OCI-LY1 (cell line): ENCODE measurements around the gene UNC5A.

Source experiments
- H2AFZ ChIP-seq: fragments of 200-600 bp; sonication (generic), shearing (Covaris generic); 2 replicates; pipeline ENCODE4 v1.6.0; 2014; ENCODE audit warnings: antibody characterized with exemption, mild to moderate bottlenecking, low read length
- H3F3A ChIP-seq: fragments of 200-600 bp; sonication (generic), shearing (Covaris generic); 2 replicates; pipeline ENCODE4 v1.6.0; 2014; ENCODE audit warnings: mild to moderate bottlenecking, antibody characterized with exemption, low read length, moderate library complexity; ENCODE audit not compliant: insufficient read depth
- H3K27ac ChIP-seq: fragments of 200-600 bp; sonication (generic); 2 replicates; pipeline ENCODE4 v1.5.1; 2014; ENCODE audit warnings: low read length, mixed run types, mild to moderate bottlenecking, low read depth; ENCODE audit not compliant: poor library complexity, severe bottlenecking
- H3K27me3 ChIP-seq: fragments of 200-600 bp; sonication (generic); 2 replicates; pipeline ENCODE4 v1.6.0; 2014; ENCODE audit warnings: antibody characterized with exemption, mild to moderate bottlenecking, low read length, moderate library complexity; ENCODE audit not compliant: insufficient read depth
- H3K36me3 ChIP-seq: fragments of 200-600 bp; sonication (generic); 2 replicates; pipeline ENCODE4 v1.6.1; 2014; ENCODE audit warnings: mild to moderate bottlenecking, antibody characterized with exemption, low read length, moderate library complexity, mixed read lengths; ENCODE audit not compliant: insufficient read depth
- H3K4me1 ChIP-seq: fragments of 200-600 bp; sonication (generic); 2 replicates; pipeline ENCODE4 v1.5.1; 2014; ENCODE audit warnings: mild to moderate bottlenecking, low read length, moderate library complexity; ENCODE audit not compliant: insufficient read depth, severe bottlenecking
- H3K4me2 ChIP-seq: fragments of 200-600 bp; sonication (generic), shearing (Covaris generic); 2 replicates; pipeline ENCODE4 v1.6.1; 2014; ENCODE audit warnings: low read length
- H3K4me3 ChIP-seq: fragments of 200-600 bp; sonication (generic); 2 replicates; pipeline ENCODE4 v1.5.1; 2014; ENCODE audit warnings: low read length, low read depth, mild to moderate bottlenecking, mixed read lengths; ENCODE audit not compliant: poor library complexity, severe bottlenecking
- H3K79me2 ChIP-seq: fragments of 200-600 bp; shearing (Covaris generic); 2 replicates; pipeline ENCODE4 v1.6.1; 2016; ENCODE audit warnings: mixed run types, low read length, mixed read lengths; ENCODE audit not compliant: insufficient read depth
- H3K9ac ChIP-seq: fragments of 200-600 bp; sonication (generic), shearing (Covaris generic); 2 replicates; pipeline ENCODE4 v1.6.1; 2014; ENCODE audit warnings: mild to moderate bottlenecking, low read length, mixed read lengths
- H3K9me2 ChIP-seq: fragments of 200-600 bp; sonication (generic), shearing (Covaris generic); 2 replicates; pipeline ENCODE4 v1.6.1; 2014; ENCODE audit warnings: low read depth, mild to moderate bottlenecking, low read length, mixed read lengths
- H3K9me3 ChIP-seq: fragments of 200-600 bp; shearing (Covaris generic); 2 replicates; pipeline ENCODE4 v1.6.1; 2014; ENCODE audit warnings: low read length, mixed read lengths
- H4K20me1 ChIP-seq: fragments of 200-600 bp; sonication (generic), shearing (Covaris generic); 2 replicates; pipeline ENCODE4 v1.6.0; 2016; ENCODE audit warnings: mild to moderate bottlenecking, low read length; ENCODE audit not compliant: insufficient read depth
- EZH2 ChIP-seq: fragments of 200-600 bp; sonication (generic), shearing (Covaris generic); IDR thresholded peaks from 2 replicates; pipeline ENCODE4 v1.8.0; 2017; ENCODE audit warnings: borderline replicate concordance, mixed run types, mild to moderate bottlenecking, antibody characterized with exemption, low read length, moderate library complexity, mixed read lengths
- TF ChIP-seq, protein P1 (sequence below): fragments of 200-600 bp; sonication (generic), shearing (Covaris generic); IDR thresholded peaks from 2 replicates; pipeline ENCODE4 v1.5.1; 2017; ENCODE audit warnings: mild to moderate bottlenecking, antibody characterized with exemption, low read length, moderate library complexity, mixed read lengths

The UNC5A gene

DNA sequence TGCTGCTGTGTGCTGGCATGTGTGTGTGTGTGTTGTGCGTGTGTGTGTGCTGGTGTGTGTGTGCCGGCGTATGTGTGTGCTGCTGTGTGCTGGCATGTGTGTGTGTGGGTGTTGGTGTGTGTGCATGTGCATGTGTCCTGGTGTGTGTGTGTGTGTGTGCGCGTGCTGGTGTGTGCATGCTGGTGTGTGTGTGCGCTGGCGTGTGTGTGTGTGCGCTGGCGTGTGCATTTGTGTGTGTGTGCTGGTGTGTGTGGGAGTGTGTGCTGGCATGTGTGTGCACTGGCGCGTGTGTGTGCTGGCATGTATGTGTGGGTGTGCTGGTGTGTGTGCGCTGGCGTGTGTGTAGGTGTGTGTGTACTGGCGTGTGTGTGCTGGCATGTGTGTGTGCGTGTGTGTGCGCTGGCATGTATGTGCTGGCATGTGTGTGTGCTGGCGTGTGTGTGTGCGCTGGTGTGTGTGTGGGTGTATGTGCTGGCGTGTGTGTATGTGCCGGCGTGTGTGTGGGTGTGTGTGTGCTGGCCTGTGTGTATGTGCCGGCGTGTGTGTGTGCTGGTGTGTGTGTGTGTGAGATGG lies 20.1 kb downstream of the UNC5A start:
- Histone ChIP-seq H3K4me1 (no peaks in the 10 kb centered on the region), H3K9ac (no peak overlapping the region), H3K79me2 (no peaks in the 10 kb centered on the region), H3K27ac (no peak overlapping the region), H3K27me3 (no peaks in the 10 kb centered on the region), H2AFZ (no peak overlapping the region), H3K9me2 (no peaks in the 10 kb centered on the region), H4K20me1 (no peaks in the 10 kb centered on the region), H3F3A (no peaks in the 10 kb centered on the region), H3K4me3 (no peak overlapping the region), H3K4me2 (no peak overlapping the region), H3K9me3 (no peaks in the 10 kb centered on the region), H3K36me3 (no peaks in the 10 kb centered on the region)
- no peak for TF ChIP-seq EZH2
- TF ChIP-seq, protein P1, sequence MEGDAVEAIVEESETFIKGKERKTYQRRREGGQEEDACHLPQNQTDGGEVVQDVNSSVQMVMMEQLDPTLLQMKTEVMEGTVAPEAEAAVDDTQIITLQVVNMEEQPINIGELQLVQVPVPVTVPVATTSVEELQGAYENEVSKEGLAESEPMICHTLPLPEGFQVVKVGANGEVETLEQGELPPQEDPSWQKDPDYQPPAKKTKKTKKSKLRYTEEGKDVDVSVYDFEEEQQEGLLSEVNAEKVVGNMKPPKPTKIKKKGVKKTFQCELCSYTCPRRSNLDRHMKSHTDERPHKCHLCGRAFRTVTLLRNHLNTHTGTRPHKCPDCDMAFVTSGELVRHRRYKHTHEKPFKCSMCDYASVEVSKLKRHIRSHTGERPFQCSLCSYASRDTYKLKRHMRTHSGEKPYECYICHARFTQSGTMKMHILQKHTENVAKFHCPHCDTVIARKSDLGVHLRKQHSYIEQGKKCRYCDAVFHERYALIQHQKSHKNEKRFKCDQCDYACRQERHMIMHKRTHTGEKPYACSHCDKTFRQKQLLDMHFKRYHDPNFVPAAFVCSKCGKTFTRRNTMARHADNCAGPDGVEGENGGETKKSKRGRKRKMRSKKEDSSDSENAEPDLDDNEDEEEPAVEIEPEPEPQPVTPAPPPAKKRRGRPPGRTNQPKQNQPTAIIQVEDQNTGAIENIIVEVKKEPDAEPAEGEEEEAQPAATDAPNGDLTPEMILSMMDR: no peak

DNA sequence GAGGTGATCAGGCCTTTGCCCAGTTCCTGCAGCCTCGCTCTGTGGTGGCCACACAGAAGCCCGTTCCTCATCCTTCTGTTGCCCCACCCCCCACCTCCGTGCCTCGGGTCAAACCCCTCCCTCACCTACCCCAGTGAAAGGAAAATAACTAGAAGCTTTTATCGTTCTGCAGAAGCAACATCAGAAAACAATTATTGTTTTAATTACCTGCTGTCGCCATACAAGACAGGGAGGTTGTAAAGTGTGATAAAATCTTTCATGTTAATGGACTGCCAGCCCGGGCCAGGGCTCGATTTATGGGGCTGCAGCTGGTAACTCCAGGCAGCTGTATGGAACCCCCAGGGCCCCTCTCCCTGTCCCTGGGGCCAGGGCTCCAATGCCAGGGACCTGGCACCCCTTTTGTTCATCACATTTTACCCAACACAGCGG lies 20.6 kb downstream of the UNC5A start:
- no peaks in the 10 kb centered on the region for H3F3A ChIP-seq
- H2AFZ ChIP-seq: no peak overlapping the region
- H3K4me1 ChIP-seq: no peaks in the 10 kb centered on the region
- no peak overlapping the region for H3K9ac ChIP-seq
- H3K27me3 ChIP-seq: no peaks in the 10 kb centered on the region
- H3K27ac ChIP-seq: no peak overlapping the region
- TF ChIP-seq EZH2: no peak
- TF ChIP-seq, protein P1: no peak
- no peaks in the 10 kb centered on the region for H3K9me2 ChIP-seq
- no peak overlapping the region for H3K4me2 ChIP-seq
- no peaks in the 10 kb centered on the region for H3K9me3 ChIP-seq
- H3K36me3 ChIP-seq: no peaks in the 10 kb centered on the region
- no peak overlapping the region for H3K4me3 ChIP-seq
- no peaks in the 10 kb centered on the region for H3K79me2 ChIP-seq
- no peaks in the 10 kb centered on the region for H4K20me1 ChIP-seq

DNA sequence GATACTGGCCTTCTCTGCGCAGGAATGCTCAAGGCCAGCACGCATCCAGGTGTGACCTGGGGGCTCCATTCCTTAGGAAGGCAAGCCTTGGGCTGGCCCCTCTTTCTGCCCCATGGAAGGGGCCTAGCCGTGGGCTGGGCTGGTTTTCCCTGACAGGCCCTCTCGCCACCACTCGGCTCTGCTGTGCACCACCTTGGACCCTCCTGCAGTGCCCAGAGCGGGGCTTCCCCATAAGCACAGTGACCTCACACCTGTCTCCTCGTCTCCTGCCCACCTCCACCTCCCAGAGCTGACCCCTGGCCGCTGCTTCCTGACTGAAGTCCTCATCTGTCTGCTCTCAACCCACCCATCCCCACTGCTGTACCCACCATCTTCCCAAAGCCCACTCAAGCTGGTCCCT lies 21.1 kb downstream of the UNC5A start:
- no peak for TF ChIP-seq EZH2
- TF ChIP-seq, protein P1: no peak
- no peaks in the 10 kb centered on the region for H3F3A ChIP-seq
- H3K36me3 ChIP-seq: no peaks in the 10 kb centered on the region
- no peaks in the 10 kb centered on the region for H3K9me3 ChIP-seq
- H3K4me2 ChIP-seq: no peak overlapping the region
- no peak overlapping the region for H3K4me3 ChIP-seq
- H3K27ac ChIP-seq: no peak overlapping the region
- no peaks in the 10 kb centered on the region for H3K27me3 ChIP-seq
- no peaks in the 10 kb centered on the region for H4K20me1 ChIP-seq
- H3K9me2 ChIP-seq: no peaks in the 10 kb centered on the region
- H2AFZ ChIP-seq: no peak overlapping the region
- no peaks in the 10 kb centered on the region for H3K4me1 ChIP-seq
- no peak overlapping the region for H3K9ac ChIP-seq
- H3K79me2 ChIP-seq: no peaks in the 10 kb centered on the region
